Measurements from ENCODE around the gene ADGRE2.

DNA sequence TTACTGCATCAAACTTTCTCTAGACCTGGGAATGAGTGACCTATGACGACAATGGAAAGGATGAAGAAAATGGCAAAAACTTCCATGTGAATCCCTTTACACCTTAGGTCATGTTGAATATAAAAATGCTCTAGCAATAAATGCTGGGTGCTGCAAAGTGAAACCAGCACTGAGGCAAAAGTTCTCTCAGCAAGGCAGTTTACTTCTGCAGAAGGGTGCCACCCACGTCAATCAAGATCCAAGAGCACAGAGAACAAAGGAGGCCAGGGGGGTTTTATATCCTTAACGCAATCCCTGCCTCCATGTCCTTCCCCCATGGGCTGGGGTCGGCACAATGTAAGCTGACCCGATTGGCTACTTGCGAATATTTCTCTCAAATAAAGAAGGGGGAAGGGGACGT, 49.8 kb downstream of the ADGRE2 start:
- TF ChIP-seq, protein P1, sequence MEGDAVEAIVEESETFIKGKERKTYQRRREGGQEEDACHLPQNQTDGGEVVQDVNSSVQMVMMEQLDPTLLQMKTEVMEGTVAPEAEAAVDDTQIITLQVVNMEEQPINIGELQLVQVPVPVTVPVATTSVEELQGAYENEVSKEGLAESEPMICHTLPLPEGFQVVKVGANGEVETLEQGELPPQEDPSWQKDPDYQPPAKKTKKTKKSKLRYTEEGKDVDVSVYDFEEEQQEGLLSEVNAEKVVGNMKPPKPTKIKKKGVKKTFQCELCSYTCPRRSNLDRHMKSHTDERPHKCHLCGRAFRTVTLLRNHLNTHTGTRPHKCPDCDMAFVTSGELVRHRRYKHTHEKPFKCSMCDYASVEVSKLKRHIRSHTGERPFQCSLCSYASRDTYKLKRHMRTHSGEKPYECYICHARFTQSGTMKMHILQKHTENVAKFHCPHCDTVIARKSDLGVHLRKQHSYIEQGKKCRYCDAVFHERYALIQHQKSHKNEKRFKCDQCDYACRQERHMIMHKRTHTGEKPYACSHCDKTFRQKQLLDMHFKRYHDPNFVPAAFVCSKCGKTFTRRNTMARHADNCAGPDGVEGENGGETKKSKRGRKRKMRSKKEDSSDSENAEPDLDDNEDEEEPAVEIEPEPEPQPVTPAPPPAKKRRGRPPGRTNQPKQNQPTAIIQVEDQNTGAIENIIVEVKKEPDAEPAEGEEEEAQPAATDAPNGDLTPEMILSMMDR (IDR thresholded peaks at IDR 0.05), result no peak
- TF ChIP-seq POLR2A (IDR thresholded peaks at IDR 0.05), result no peak
